Thoracic aorta (tissue), 2 donors: ENCODE results near the gene ARHGAP25. TPM values are rescaled to one million over a fixed set of nuclear protein-coding genes. Genes with fewer than 3 reads are reported as not detected.

Source experiments
- ATAC-seq: fragments of 150-250 bp; one replicate; pipeline ENCODE4 v1.8.0; 2017; ENCODE audit warnings: low read depth; ENCODE audit not compliant: insufficient number of reproducible peaks, low FRiP score
- DNase-seq: peaks from one replicate; pipeline ENCODE4 v3.0.0-alpha.2; 2020; ENCODE audit warnings: low spot score
- H3K27ac ChIP-seq, 2 donors: fragments of 200-600 bp; sonication (generic); 1 replicate in 1 of 2; 2 replicates in 1 of 2; pipeline ENCODE4 v1.5.1; 2016; ENCODE audit warnings: mild to moderate bottlenecking in 2 of 2, moderate library complexity in 2 of 2
- H3K27me3 ChIP-seq: fragments of 200-600 bp; sonication (generic); replicated peaks from 2 replicates; pipeline ENCODE4 v1.6.0; 2016; ENCODE audit warnings: mild to moderate bottlenecking; ENCODE audit not compliant: insufficient read depth
- H3K36me3 ChIP-seq: fragments of 200-600 bp; sonication (generic); one replicate; pipeline ENCODE4 v1.5.1; 2016
- H3K4me1 ChIP-seq, 2 donors: fragments of 200-600 bp; sonication (generic); 1 replicate in 1 of 2; 2 replicates in 1 of 2; pipeline versions ENCODE4 v1.5.1 to v1.6.0; 2016; ENCODE audit warnings: low read depth in 2 of 2, mild to moderate bottlenecking in 1 of 2; ENCODE audit not compliant: control insufficient read depth in 1 of 2
- H3K4me3 ChIP-seq: fragments of 200-600 bp; sonication (generic); 2 replicates; pipeline ENCODE4 v1.5.1; 2016; ENCODE audit warnings: mild to moderate bottlenecking
- H3K9me3 ChIP-seq: fragments of 200-600 bp; sonication (generic); 2 replicates; pipeline ENCODE4 v1.5.1; 2016
- CTCF ChIP-seq: fragments of 200-600 bp; sonication (generic); IDR thresholded peaks from one replicate; pipeline ENCODE4 v1.5.1; 2019; ENCODE audit warnings: antibody characterized with exemption
- total RNA-seq, 2 donors: library from RNA; depleted of rRNA; stranded (reverse); fragments of >200 nt; gene quantifications; one replicate each; pipeline versions ENCODE4 v1.1.0 to v1.2.3, GENCODE V29; 2016

Gene ARHGAP25
- total RNA-seq, 2 donors from 2014 or later: 10.8 to 14.5 TPM

GRCh38 chr2:68812251-68812650 lies 77.6 kb downstream of the ARHGAP25 start:
- Histone ChIP-seq H3K9me3 (no peaks in the 10 kb centered on the region), H3K4me3 (no peak overlapping the region), H3K27ac (peak overlapping the region in 1 of 2 donors; percentile 73), H3K27me3 (no peaks in the 10 kb centered on the region), H3K36me3 (no peaks in the 10 kb centered on the region), H3K4me1 (peaks cover 20 to 28% of the 10 kb centered on the region in 2 donors)
- no peak for TF ChIP-seq CTCF
- DNase-seq (no peak), ATAC-seq (no peak)

- Histone ChIP-seq H3K4me3 (no peak overlapping the region), H3K27ac (no peak overlapping the region), H3K4me1 (peaks cover 20 to 28% of the 10 kb centered on the region in 2 donors), H3K9me3 (no peaks in the 10 kb centered on the region), H3K27me3 (no peaks in the 10 kb centered on the region), H3K36me3 (no peaks in the 10 kb centered on the region)
- ATAC-seq (no peak), DNase-seq (no peak)
- no peak for TF ChIP-seq CTCF
Observed at GRCh38 chr2:68813596-68813995, 79.0 kb downstream of the ARHGAP25 start.

- Histone ChIP-seq H3K27me3 (no peaks in the 10 kb centered on the region), H3K4me3 (no peak overlapping the region), H3K4me1 (peaks cover under 1 to 10% of the 10 kb centered on the region in 2 donors), H3K27ac (no peak overlapping the region), H3K9me3 (no peaks in the 10 kb centered on the region), H3K36me3 (no peaks in the 10 kb centered on the region)
- TF ChIP-seq CTCF: no peak
- ATAC-seq (no peak), DNase-seq (no peak)
Observed at GRCh38 chr2:68817306-68817705, 82.7 kb downstream of the ARHGAP25 start.

GRCh38 chr2:68819556-68819955 lies 84.9 kb downstream of the ARHGAP25 start:
- Histone ChIP-seq H3K9me3 (no peaks in the 10 kb centered on the region), H3K27ac (no peak overlapping the region), H3K4me1 (peaks cover 0 to 17% of the 10 kb centered on the region in 2 donors), H3K4me3 (no peak overlapping the region), H3K36me3 (no peaks in the 10 kb centered on the region), H3K27me3 (no peaks in the 10 kb centered on the region)
- no peak for TF ChIP-seq CTCF
- no peak for DNase-seq
- no peak for ATAC-seq

GRCh38 chr2:68822207-68822872 lies 87.7 kb downstream of the ARHGAP25 start:
- ATAC-seq (no peak), DNase-seq (no peak)
- TF ChIP-seq CTCF: no peak
- Histone ChIP-seq H3K27me3 (no peaks in the 10 kb centered on the region), H3K36me3 (no peaks in the 10 kb centered on the region), H3K27ac (peak overlapping the region; percentile 51 to 66), H3K4me3 (peak overlapping the region; percentile 50), H3K4me1 (peaks cover 0 to 22% of the 10 kb centered on the region in 2 donors), H3K9me3 (no peaks in the 10 kb centered on the region)
